Activated gamma-delta T cell (primary cell): ENCODE results near the gene SIAH2.
A peak's percentile ranks its signal among the peaks of the same experiment; 100 is the strongest.
"Not testable (repeated sequence)": the region's sequence is repeated elsewhere in the genome, so short reads cannot be mapped to it uniquely, and the experiment has no call there.

Experiments used
- DNase-seq: peaks from one replicate; lab custom pipeline; 2025; lab: John Stamatoyannopoulos, UW
- total RNA-seq, 2 donors: gene quantifications; one replicate each; lab custom pipeline; 2026; lab: John Stamatoyannopoulos, UW

SIAH2 gene
- 41.2 to 44.2 reads per million in 2 donors for total RNA-seq

- peak; percentile 96 for DNase-seq
These were observed at the start of gene SIAH2 for GRCh38 chr3:150763122-150763840. Gene SIAH2, minus strand, starts transcription at chr3:150763169. Its CDS starts 320 bp downstream, at chr3:150762849.

GRCh38 chr3:150811984-150812383 lies 49.0 kb upstream of the SIAH2 start:
- DNase-seq: no peak

- no peak for DNase-seq
These were observed 47.7 kb upstream of the SIAH2 start for GRCh38 chr3:150810641-150811040.

GRCh38 chr3:150806185-150806835 lies 43.3 kb upstream of the SIAH2 start:
- no peak for DNase-seq

- no peak for DNase-seq
These were observed 42.4 kb upstream of the SIAH2 start for GRCh38 chr3:150805354-150805753.

GRCh38 chr3:150803440-150803985 lies 40.5 kb upstream of the SIAH2 start:
- no peak for DNase-seq

GRCh38 chr3:150800722-150801121 lies 37.8 kb upstream of the SIAH2 start:
- no peak for DNase-seq

- DNase-seq: no peak
These were observed 35.2 kb upstream of the SIAH2 start for GRCh38 chr3:150798122-150798618.

- no peak for DNase-seq
These were observed 34.2 kb upstream of the SIAH2 start for GRCh38 chr3:150797155-150797554.

GRCh38 chr3:150796527-150796926 lies 33.6 kb upstream of the SIAH2 start:
- DNase-seq: not testable (repeated sequence)

- no peak for DNase-seq
These were observed 30.7 kb upstream of the SIAH2 start for GRCh38 chr3:150793641-150794040.

- no peak for DNase-seq
These were observed 27.7 kb upstream of the SIAH2 start for GRCh38 chr3:150790629-150791028.

GRCh38 chr3:150789451-150789850 lies 26.5 kb upstream of the SIAH2 start:
- DNase-seq: no peak

GRCh38 chr3:150787741-150788370 lies 24.9 kb upstream of the SIAH2 start:
- peak; percentile 12 for DNase-seq

GRCh38 chr3:150786791-150787190 lies 23.8 kb upstream of the SIAH2 start:
- no peak for DNase-seq

GRCh38 chr3:150784747-150785125 lies 21.8 kb upstream of the SIAH2 start:
- DNase-seq: no peak

GRCh38 chr3:150783920-150784746 lies 21.2 kb upstream of the SIAH2 start:
- DNase-seq: no peak

- no peak for DNase-seq
These were observed 20.3 kb upstream of the SIAH2 start for GRCh38 chr3:150783316-150783715.

- no peak for DNase-seq
These were observed 16.5 kb upstream of the SIAH2 start for GRCh38 chr3:150779402-150779858.

- no peak for DNase-seq
These were observed 15.9 kb upstream of the SIAH2 start for GRCh38 chr3:150778793-150779401.

- DNase-seq: no peak
These were observed 12.1 kb upstream of the SIAH2 start for GRCh38 chr3:150775001-150775599.
